Measurements from ENCODE around the gene EVI5.
"Not testable (repeated sequence)": the region's sequence is repeated elsewhere in the genome, so short reads cannot be mapped to it uniquely, and the experiment has no call there.

DNA sequence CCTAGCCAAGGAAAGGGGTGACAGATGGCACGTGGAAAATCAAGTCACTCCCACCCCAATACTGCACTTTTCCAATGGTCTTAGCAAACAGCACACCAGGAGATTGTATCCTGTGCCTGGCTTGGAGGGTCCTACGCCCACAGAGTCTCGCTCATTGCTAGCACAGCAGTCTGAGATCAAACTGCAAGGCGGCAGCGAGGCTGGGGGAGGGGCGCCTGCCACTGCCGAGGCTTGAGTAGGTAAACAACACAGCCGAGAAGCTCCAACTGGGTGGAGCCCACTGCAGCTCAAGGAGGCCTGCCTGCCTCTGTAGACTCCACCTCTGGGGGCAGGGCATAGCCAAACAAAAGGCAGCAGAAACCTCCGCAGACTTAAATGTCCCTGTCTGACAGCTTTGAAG, 195.5 kb downstream of the EVI5 start:
- TF ChIP-seq, protein P1, sequence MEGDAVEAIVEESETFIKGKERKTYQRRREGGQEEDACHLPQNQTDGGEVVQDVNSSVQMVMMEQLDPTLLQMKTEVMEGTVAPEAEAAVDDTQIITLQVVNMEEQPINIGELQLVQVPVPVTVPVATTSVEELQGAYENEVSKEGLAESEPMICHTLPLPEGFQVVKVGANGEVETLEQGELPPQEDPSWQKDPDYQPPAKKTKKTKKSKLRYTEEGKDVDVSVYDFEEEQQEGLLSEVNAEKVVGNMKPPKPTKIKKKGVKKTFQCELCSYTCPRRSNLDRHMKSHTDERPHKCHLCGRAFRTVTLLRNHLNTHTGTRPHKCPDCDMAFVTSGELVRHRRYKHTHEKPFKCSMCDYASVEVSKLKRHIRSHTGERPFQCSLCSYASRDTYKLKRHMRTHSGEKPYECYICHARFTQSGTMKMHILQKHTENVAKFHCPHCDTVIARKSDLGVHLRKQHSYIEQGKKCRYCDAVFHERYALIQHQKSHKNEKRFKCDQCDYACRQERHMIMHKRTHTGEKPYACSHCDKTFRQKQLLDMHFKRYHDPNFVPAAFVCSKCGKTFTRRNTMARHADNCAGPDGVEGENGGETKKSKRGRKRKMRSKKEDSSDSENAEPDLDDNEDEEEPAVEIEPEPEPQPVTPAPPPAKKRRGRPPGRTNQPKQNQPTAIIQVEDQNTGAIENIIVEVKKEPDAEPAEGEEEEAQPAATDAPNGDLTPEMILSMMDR (IDR thresholded peaks at IDR 0.05; ENCODE audit: insufficient read depth, low read depth, low read length) = not testable (repeated sequence)
- not testable (repeated sequence) for TF ChIP-seq EZH2 (IDR thresholded peaks at IDR 0.05; ENCODE audit: insufficient read depth, low read length)
